Stomach smooth muscle (tissue), 2 donors: ENCODE results near the gene CADPS.
A peak's percentile ranks its signal among the peaks of the same experiment; 100 is the strongest.

Experiments
- H3K27ac ChIP-seq: one replicate; pipeline ENCODE4 v1.7.0; 2013; ENCODE audit warnings: mild to moderate bottlenecking, low read length, inconsistent platforms
- H3K27me3 ChIP-seq, 2 donors: one replicate each; pipeline ENCODE4 v1.7.0; 2013; ENCODE audit warnings: low read length in 2 of 2; ENCODE audit not compliant: insufficient read depth in 2 of 2, control insufficient read depth in 1 of 2
- H3K36me3 ChIP-seq, 2 donors: one replicate each; pipeline ENCODE4 v1.7.0; 2013; ENCODE audit warnings: low read length in 2 of 2; ENCODE audit not compliant: control insufficient read depth in 2 of 2, insufficient read depth in 2 of 2
- H3K4me1 ChIP-seq: one replicate; pipeline ENCODE4 v1.7.0; 2013; ENCODE audit warnings: low read length; ENCODE audit not compliant: control insufficient read depth, insufficient read depth
- H3K4me3 ChIP-seq, 2 donors: one replicate each; pipeline ENCODE4 v1.7.0; 2013; ENCODE audit warnings: low read length in 2 of 2
- H3K9ac ChIP-seq, 2 donors: one replicate each; pipeline ENCODE4 v1.7.0; 2013; ENCODE audit warnings: low read length in 2 of 2, mild to moderate bottlenecking in 1 of 2
- H3K9me3 ChIP-seq, 2 donors: one replicate each; pipeline ENCODE4 v1.7.0; 2013; ENCODE audit warnings: low read length in 2 of 2; ENCODE audit not compliant: control insufficient read depth in 2 of 2
- donor health status: healthy.
- donor health status: Pancreatic carcinoma.

Gene CADPS

DNA sequence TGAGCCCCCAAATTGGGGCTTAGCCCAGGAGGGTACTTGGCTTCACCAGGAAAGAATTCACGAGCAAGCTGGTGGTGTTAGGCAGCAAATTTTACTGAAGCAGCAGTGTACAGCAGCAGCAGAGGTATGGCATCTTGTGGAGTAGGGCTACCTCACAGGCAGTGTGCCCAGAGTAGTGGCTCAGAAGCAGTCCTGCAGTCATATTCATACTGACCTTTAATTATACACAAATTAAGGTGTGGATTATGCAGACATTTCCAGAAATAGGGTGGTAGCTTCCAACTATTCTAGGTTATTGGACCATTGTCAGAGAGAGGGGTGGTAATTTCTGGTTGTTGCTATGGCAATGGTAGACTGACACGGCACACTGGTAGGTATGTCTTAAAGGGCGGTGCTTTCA, 20.7 kb upstream of the CADPS start:
- Histone ChIP-seq H3K9ac (no peak overlapping the region), H3K27me3 (no peaks in the 10 kb centered on the region), H3K27ac (no peak overlapping the region), H3K36me3 (no peaks in the 10 kb centered on the region), H3K9me3 (no peaks in the 10 kb centered on the region), H3K4me1 (no peaks in the 10 kb centered on the region), H3K4me3 (no peak overlapping the region)

- no peak overlapping the region for H3K9ac ChIP-seq
- H3K36me3 ChIP-seq = no peaks in the 10 kb centered on the region
- H3K4me1 ChIP-seq = no peaks in the 10 kb centered on the region
- H3K27ac ChIP-seq = no peak overlapping the region
- H3K27me3 ChIP-seq = no peaks in the 10 kb centered on the region
- no peaks in the 10 kb centered on the region for H3K9me3 ChIP-seq
- no peak overlapping the region for H3K4me3 ChIP-seq
Observed at GRCh38 chr3:62892951-62893350, 17.7 kb upstream of the CADPS start.

DNA sequence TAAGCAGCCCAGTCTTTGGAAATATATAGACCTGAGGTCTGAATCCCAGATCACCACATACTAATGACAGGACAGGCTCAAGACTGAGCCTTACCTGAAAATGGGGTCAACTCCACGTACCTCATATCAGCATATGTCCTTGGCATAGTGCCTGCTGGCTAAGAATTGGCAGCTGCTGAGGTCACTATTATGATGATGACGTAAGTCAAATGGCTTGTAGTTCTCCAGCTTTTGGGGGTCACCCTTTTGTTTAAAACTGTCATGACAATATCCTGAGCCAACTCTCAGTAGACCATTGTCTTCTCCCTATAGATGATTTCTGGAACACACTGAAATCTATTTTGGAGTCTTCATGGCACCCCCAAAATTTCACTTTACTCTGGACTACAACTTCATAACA, 16.8 kb upstream of the CADPS start:
- no peak overlapping the region for H3K27ac ChIP-seq
- no peaks in the 10 kb centered on the region for H3K36me3 ChIP-seq
- H3K4me1 ChIP-seq = no peaks in the 10 kb centered on the region
- H3K9me3 ChIP-seq = no peaks in the 10 kb centered on the region
- H3K27me3 ChIP-seq = no peaks in the 10 kb centered on the region
- H3K9ac ChIP-seq = no peak overlapping the region
- H3K4me3 ChIP-seq = no peak overlapping the region

- Histone ChIP-seq H3K4me3 (no peak overlapping the region), H3K4me1 (no peaks in the 10 kb centered on the region), H3K27me3 (no peaks in the 10 kb centered on the region), H3K36me3 (no peaks in the 10 kb centered on the region), H3K9me3 (no peaks in the 10 kb centered on the region), H3K27ac (no peak overlapping the region), H3K9ac (no peak overlapping the region)
Observed at GRCh38 chr3:62888778-62889177, 13.6 kb upstream of the CADPS start.

DNA sequence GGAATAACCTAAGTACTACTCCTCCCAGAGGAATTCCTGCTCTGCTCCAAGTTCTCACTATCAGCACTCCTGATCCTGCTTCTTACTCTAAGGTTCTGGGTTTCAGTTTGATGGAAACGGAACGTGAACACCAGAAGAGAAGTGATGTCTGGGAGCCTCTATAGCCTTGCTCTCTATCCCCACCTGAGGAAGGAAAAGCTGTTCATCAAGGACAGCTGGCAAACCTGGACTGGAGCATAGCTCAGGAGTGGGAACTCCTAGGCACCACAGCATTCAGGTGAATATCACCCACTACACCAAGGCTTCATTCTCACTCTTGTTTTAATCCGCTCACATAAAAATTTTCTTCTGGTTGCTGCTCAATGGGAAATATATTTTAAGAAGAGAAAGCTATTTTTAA, 13.0 kb upstream of the CADPS start:
- no peak overlapping the region for H3K27ac ChIP-seq
- no peak overlapping the region for H3K4me3 ChIP-seq
- no peaks in the 10 kb centered on the region for H3K9me3 ChIP-seq
- H3K27me3 ChIP-seq = no peaks in the 10 kb centered on the region
- no peaks in the 10 kb centered on the region for H3K36me3 ChIP-seq
- no peaks in the 10 kb centered on the region for H3K4me1 ChIP-seq
- H3K9ac ChIP-seq = no peak overlapping the region

DNA sequence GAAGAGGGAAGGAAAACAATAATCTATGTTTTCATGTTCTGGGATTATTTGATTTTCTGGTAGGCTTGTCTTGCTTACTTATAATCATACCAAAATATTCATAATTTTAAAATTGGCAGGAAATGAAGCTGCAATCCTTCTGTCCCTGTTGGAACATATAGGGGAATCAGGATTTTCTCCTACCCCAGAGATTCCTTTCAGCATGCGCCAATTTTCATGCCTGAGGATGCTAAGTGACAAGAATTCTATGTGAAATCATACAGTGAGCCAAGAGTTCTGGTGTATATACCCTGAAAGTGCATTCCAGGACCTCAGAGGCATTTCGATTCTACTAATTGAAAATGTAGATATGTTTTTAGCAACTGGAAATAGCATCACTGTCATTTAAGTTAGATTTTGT, 9.9 kb upstream of the CADPS start:
- H3K27ac ChIP-seq = no peak overlapping the region
- H3K9ac ChIP-seq = no peak overlapping the region
- H3K4me3 ChIP-seq = no peak overlapping the region
- H3K4me1 ChIP-seq = no peaks in the 10 kb centered on the region
- H3K9me3 ChIP-seq = no peaks in the 10 kb centered on the region
- H3K27me3 ChIP-seq = no peaks in the 10 kb centered on the region
- no peaks in the 10 kb centered on the region for H3K36me3 ChIP-seq

DNA sequence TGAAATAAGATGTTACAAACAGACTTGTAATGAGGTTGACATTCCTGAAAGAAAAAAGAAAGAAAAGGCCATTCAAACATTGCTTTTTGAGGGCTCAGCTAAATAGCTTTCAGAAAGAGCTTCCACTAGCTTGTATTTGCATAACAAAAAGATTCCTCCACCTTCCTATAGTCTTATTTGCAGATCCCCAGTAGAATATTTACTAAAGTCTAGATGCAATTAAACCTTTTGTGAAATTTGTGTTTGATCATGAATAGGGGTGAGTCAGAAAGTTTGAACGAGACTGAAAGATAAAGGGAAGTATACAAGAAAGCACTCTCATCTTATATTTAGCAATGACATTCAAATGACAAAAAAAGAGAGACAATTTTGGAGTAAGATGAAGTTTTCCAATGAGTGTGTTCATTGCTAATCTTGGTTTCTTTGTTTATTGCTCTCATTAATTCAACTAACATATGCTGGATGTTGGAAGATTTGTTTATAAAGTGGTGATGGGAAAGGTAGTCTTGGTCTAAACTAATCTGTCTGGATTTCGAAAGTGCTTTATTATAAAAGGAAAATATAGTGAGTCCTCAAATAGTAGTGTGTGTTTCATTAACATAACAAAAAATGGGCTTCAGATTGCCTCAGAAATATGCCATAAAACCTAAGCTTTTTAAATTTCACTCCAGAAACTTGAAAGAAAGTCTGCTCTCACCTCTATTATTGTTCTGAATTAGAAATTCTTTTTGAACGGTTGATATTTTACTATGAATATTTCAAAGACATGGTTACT, 9.1 kb upstream of the CADPS start:
- H3K4me1 ChIP-seq = no peaks in the 10 kb centered on the region
- no peak overlapping the region for H3K4me3 ChIP-seq

DNA sequence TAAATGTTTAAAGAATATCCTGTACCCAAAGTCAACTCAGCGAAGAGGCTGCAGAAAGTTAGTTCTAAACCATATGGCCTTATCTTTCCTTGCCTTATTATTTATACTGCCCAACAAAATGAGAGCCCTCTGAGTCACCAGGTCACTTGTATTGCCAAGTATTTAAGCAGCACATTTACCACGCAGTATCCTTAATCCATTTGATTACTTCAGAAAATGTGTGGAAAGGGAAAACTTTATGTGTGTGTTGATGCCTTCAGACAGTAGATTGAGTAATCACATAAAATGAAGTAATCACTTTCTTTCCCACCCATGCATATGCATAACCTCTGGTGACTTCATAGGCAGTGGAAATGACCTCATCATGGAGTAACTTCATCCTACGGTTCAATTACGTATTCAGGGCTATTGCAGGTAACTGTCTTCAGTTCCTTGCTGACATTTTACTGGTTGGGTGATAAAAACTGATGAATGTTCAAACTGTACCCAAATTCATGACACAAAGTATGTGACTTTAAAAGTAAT, 7.5 kb upstream of the CADPS start:
- no peak overlapping the region for H3K9ac ChIP-seq
- peaks cover 0 to under 1% of the 10 kb centered on the region in 2 donors for H3K27me3 ChIP-seq
- no peaks in the 10 kb centered on the region for H3K4me1 ChIP-seq
- H3K27ac ChIP-seq = no peak overlapping the region
- no peaks in the 10 kb centered on the region for H3K9me3 ChIP-seq
- H3K36me3 ChIP-seq = no peaks in the 10 kb centered on the region
- H3K4me3 ChIP-seq = no peak overlapping the region

More for the DNA sequence above, 9.1 kb upstream of the CADPS start:
- no peak overlapping the region for H3K27ac ChIP-seq
- no peaks in the 10 kb centered on the region for H3K27me3 ChIP-seq
- no peak overlapping the region for H3K9ac ChIP-seq
- H3K36me3 ChIP-seq = no peaks in the 10 kb centered on the region
- no peaks in the 10 kb centered on the region for H3K9me3 ChIP-seq

DNA sequence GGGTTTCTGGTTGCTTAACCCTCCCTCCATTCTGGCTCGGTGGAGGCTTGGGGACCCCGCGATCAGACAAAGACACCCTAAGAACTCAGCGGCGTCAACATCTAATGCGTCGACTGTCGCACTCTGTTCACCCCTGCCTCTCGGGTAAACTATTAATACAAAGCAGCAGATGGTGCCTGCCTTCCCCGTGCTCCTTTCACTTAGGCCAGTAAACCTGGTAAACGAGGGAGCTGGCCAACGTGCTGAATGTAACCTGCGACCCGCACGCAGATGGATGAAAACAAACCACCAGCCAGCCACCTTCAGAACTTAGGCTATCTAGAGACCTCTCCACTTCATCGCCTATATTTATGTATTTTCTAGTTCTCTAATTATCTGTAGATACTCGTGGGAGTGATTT, 848 bp upstream of the CADPS start:
- H3K4me3 ChIP-seq = no peak overlapping the region
- H3K27ac ChIP-seq = no peak overlapping the region
- H3K36me3 ChIP-seq = no peaks in the 10 kb centered on the region
- H3K27me3 ChIP-seq = peaks cover 25 to 34% of the 10 kb centered on the region in 2 donors
- peaks cover 0 to 5% of the 10 kb centered on the region in 2 donors for H3K9me3 ChIP-seq
- no peak overlapping the region for H3K9ac ChIP-seq
- peaks cover 11% of the 10 kb centered on the region for H3K4me1 ChIP-seq

- Histone ChIP-seq H3K9me3 (peaks cover 0 to 5% of the 10 kb centered on the region in 2 donors), H3K9ac (no peak overlapping the region), H3K4me3 (peak overlapping the region; percentile 20 to 58), H3K4me1 (peaks cover 11% of the 10 kb centered on the region), H3K36me3 (no peaks in the 10 kb centered on the region), H3K27ac (no peak overlapping the region), H3K27me3 (peaks cover 25 to 34% of the 10 kb centered on the region in 2 donors)
Observed at GRCh38 chr3:62875558-62876002, 364 bp upstream of the CADPS start.
